H9 (cell line): ENCODE results near the gene MTHFD1L. TPM values are rescaled to one million over a fixed set of nuclear protein-coding genes. Genes with fewer than 3 reads are reported as not detected.

Experiments
- DNase-seq: peaks from one replicate; pipeline ENCODE4 v3.0.0-alpha.2; 2017
- H2AFZ ChIP-seq: one replicate; pipeline ENCODE4 v1.6.1; 2013; ENCODE audit warnings: mild to moderate bottlenecking, low read length, control low read depth, moderate library complexity
- H2AK5ac ChIP-seq: 2 replicates; pipeline ENCODE4 v1.6.1; 2013; ENCODE audit warnings: low read length, control low read depth, mixed read lengths; ENCODE audit not compliant: insufficient read length
- H2BK120ac ChIP-seq: one replicate; pipeline ENCODE4 v1.6.1; 2013; ENCODE audit warnings: low read depth, mild to moderate bottlenecking, low read length, control low read depth, inconsistent platforms; ENCODE audit not compliant: poor library complexity, severe bottlenecking
- H2BK12ac ChIP-seq: 2 replicates; pipeline ENCODE4 v1.6.1; 2013; ENCODE audit warnings: low read length, control low read depth, mixed read lengths, low read depth; ENCODE audit not compliant: insufficient read length
- H2BK15ac ChIP-seq: 2 replicates; pipeline ENCODE4 v1.6.1; 2013; ENCODE audit warnings: low read depth, low read length, control low read depth
- H2BK20ac ChIP-seq: one replicate; pipeline ENCODE4 v1.6.1; 2013; ENCODE audit warnings: low read depth, mild to moderate bottlenecking, low read length, control low read depth, inconsistent platforms; ENCODE audit not compliant: poor library complexity, severe bottlenecking
- H2BK5ac ChIP-seq: 2 replicates; pipeline ENCODE4 v1.6.1; 2013; ENCODE audit warnings: low read length, control low read depth, mixed read lengths; ENCODE audit not compliant: insufficient read length
- H3K14ac ChIP-seq: 2 replicates; pipeline ENCODE4 v1.6.1; 2013; ENCODE audit warnings: low read length, control low read depth; ENCODE audit not compliant: insufficient read depth
- H3K18ac ChIP-seq: 2 replicates; pipeline ENCODE4 v1.6.1; 2013; ENCODE audit warnings: low read depth, mild to moderate bottlenecking, mixed read lengths, low read length, control low read depth; ENCODE audit not compliant: insufficient read length
- H3K23ac ChIP-seq: 2 replicates; pipeline ENCODE4 v1.6.1; 2013; ENCODE audit warnings: low read length, control low read depth, mixed read lengths, low read depth; ENCODE audit not compliant: insufficient read length
- H3K23me2 ChIP-seq: 2 replicates; pipeline ENCODE4 v1.6.1; 2013; ENCODE audit warnings: low read depth, mild to moderate bottlenecking, mixed read lengths, low read length, control low read depth; ENCODE audit not compliant: insufficient read length, poor library complexity, severe bottlenecking
- H3K27ac ChIP-seq: 2 replicates; pipeline ENCODE4 v1.5.1; 2013; ENCODE audit warnings: low read length, control low read depth, mixed read lengths, low read depth; ENCODE audit not compliant: insufficient read length
- H3K27me3 ChIP-seq: 2 replicates; pipeline ENCODE4 v1.6.1; 2013; ENCODE audit warnings: low read length, control low read depth, inconsistent platforms; ENCODE audit not compliant: insufficient read depth
- H3K4ac ChIP-seq: 2 replicates; pipeline ENCODE4 v1.6.1; 2013; ENCODE audit warnings: low read depth, mild to moderate bottlenecking, control low read depth, inconsistent platforms, low read length, moderate library complexity
- H3K4me1 ChIP-seq: 2 replicates; pipeline ENCODE4 v1.6.1; 2013; ENCODE audit warnings: low read length, control low read depth, inconsistent platforms; ENCODE audit not compliant: insufficient read depth
- H3K4me2 ChIP-seq: 2 replicates; pipeline ENCODE4 v1.6.1; 2013; ENCODE audit warnings: low read length, control low read depth, mixed read lengths; ENCODE audit not compliant: insufficient read length, insufficient read depth
- H3K56ac ChIP-seq: 2 replicates; pipeline ENCODE4 v1.6.1; 2013; ENCODE audit warnings: low read depth, mild to moderate bottlenecking, mixed read lengths, low read length, control low read depth; ENCODE audit not compliant: insufficient read length
- H3K79me1 ChIP-seq: 2 replicates; pipeline ENCODE4 v1.6.1; 2013; ENCODE audit warnings: low read depth, mild to moderate bottlenecking, moderate library complexity, low read length, control low read depth, inconsistent platforms; ENCODE audit not compliant: insufficient read depth, poor library complexity, severe bottlenecking
- H3K79me2 ChIP-seq: 2 replicates; pipeline ENCODE4 v1.6.1; 2013; ENCODE audit warnings: low read length, control low read depth, inconsistent platforms; ENCODE audit not compliant: insufficient read depth
- H3K9ac ChIP-seq: 2 replicates; pipeline ENCODE4 v1.6.1; 2013; ENCODE audit warnings: low read length, control low read depth, mixed read lengths; ENCODE audit not compliant: insufficient read length; ENCODE audit errors: extremely low read depth
- H3K9me3 ChIP-seq: one replicate; pipeline ENCODE4 v1.6.1; 2013; ENCODE audit warnings: low read depth, low read length, inconsistent platforms; ENCODE audit not compliant: control insufficient read depth
- H3T11ph ChIP-seq: one replicate; pipeline ENCODE4 v1.6.1; 2013; ENCODE audit warnings: mild to moderate bottlenecking, low read length, control low read depth, inconsistent platforms
- H4K20me1 ChIP-seq: one replicate; pipeline ENCODE4 v1.6.1; 2013; ENCODE audit not compliant: control insufficient read depth, insufficient read length, insufficient read depth
- H4K5ac ChIP-seq: 2 replicates; pipeline ENCODE4 v1.6.1; 2013; ENCODE audit warnings: low read depth, mild to moderate bottlenecking, mixed read lengths, low read length, control low read depth; ENCODE audit not compliant: insufficient read length
- H4K8ac ChIP-seq: replicated peaks from 2 replicates; pipeline ENCODE4 v1.6.1; 2013; ENCODE audit warnings: low read length, control low read depth, mixed read lengths, low read depth; ENCODE audit not compliant: insufficient read length
- H4K91ac ChIP-seq: 2 replicates; pipeline ENCODE4 v1.6.1; 2013; ENCODE audit warnings: low read depth, mild to moderate bottlenecking, moderate library complexity, mixed read lengths, low read length, control low read depth; ENCODE audit not compliant: insufficient read length
- H3K27ac Mint-ChIP-seq, 3 experiments: 2 replicates in 2 of 3; 3 replicates in 1 of 3; pipeline ENCODE4 v1.8.0; 2020 to 2021; ENCODE audit warnings: mixed read lengths in 3 of 3, mild to moderate bottlenecking in 1 of 3, moderate library complexity in 1 of 3
- H3K27me3 Mint-ChIP-seq: 2 replicates; pipeline ENCODE4 v1.8.0; 2021; ENCODE audit warnings: low read depth, mild to moderate bottlenecking, moderate library complexity, mixed read lengths
- H3K36me3 Mint-ChIP-seq, 3 experiments: 2 replicates in 2 of 3; 3 replicates in 1 of 3; pipeline ENCODE4 v1.8.0; 2020 to 2021; ENCODE audit warnings: low read depth in 3 of 3, mixed read lengths in 3 of 3; ENCODE audit not compliant: insufficient read depth in 1 of 3
- H3K4me1 Mint-ChIP-seq, 2 experiments: 2 replicates each; pipeline ENCODE4 v1.8.0; 2020; ENCODE audit warnings: mixed read lengths in 2 of 2
- H3K4me3 Mint-ChIP-seq, 2 experiments: 2 replicates in 1 of 2; 3 replicates in 1 of 2; pipeline ENCODE4 v1.8.0; 2020 to 2021; ENCODE audit warnings: mild to moderate bottlenecking in 2 of 2, mixed read lengths in 2 of 2, moderate library complexity in 1 of 2
- H3K9me3 Mint-ChIP-seq, 2 experiments: 2 replicates in 1 of 2; 3 replicates in 1 of 2; pipeline ENCODE4 v1.8.0; 2020; ENCODE audit warnings: mild to moderate bottlenecking in 2 of 2, mixed read lengths in 2 of 2, moderate library complexity in 1 of 2
- CTCF ChIP-seq: fragments of 200-600 bp; sonication (generic); conservative IDR thresholded peaks from 3 replicates; pipeline ENCODE4 v1.8.0; 2021; ENCODE audit warnings: antibody characterized with exemption, mild to moderate bottlenecking
- WGBS: extraction: QIAGEN DNeasy Blood & Tissue Kit; methylation state at CpG from one replicate; pipeline ENCODE4 v1.1.7; 2013; ENCODE audit warnings: missing lambda C conversion rate, low lambda C conversion rate, mixed read lengths; ENCODE audit not compliant: insufficient read length; ENCODE audit errors: extremely low coverage; 5-methylcytosine and 5-hydroxymethylcytosine counted together
- total RNA-seq: library from RNA; stranded (reverse); gene quantifications from 2 replicates; pipeline ENCODE4 v1.2.1, GENCODE V29; 2021

The MTHFD1L gene
- total RNA-seq, 1 experiment from 2014 or later: 90.2 TPM

GRCh38 chr6:151140767-151141166, 275.3 kb downstream of the MTHFD1L start:
- DNase-seq: no peak
- H4K5ac ChIP-seq: no peak overlapping the region
- no peak overlapping the region for H2BK20ac ChIP-seq
- H2BK5ac ChIP-seq: no peak overlapping the region
- H3K23ac ChIP-seq: no peak overlapping the region
- Mint-ChIP-seq H3K4me1 (peaks cover 22 to 23% of the 10 kb centered on the region in 2 experiments), H3K27me3 (peaks cover 1% of the 10 kb centered on the region; the same call in 1 of the 2 replicates), H3K27ac (no peak overlapping the region), H3K36me3 (no peaks in the 10 kb centered on the region; a peak in 1 of 7 replicates), H3K4me3 (no peak overlapping the region), H3K9me3 (no peaks in the 10 kb centered on the region)
- H3K18ac ChIP-seq: no peak overlapping the region
- no peak overlapping the region for H3T11ph ChIP-seq
- H3K14ac ChIP-seq: no peak overlapping the region
- no peak overlapping the region for H2AK5ac ChIP-seq
- no peaks in the 10 kb centered on the region for H3K79me2 ChIP-seq
- H3K4ac ChIP-seq: no peak overlapping the region
- no peak overlapping the region for H2BK15ac ChIP-seq
- H2BK12ac ChIP-seq: no peak overlapping the region
- no peak overlapping the region for H3K4me2 ChIP-seq
- H2BK120ac ChIP-seq: no peak overlapping the region
- no peaks in the 10 kb centered on the region for H3K79me1 ChIP-seq
- H3K23me2 ChIP-seq: no peaks in the 10 kb centered on the region
- no peaks in the 10 kb centered on the region for H3K27me3 ChIP-seq
- H3K4me1 ChIP-seq: no peaks in the 10 kb centered on the region; the same call in 1 of the 2 replicates
- no peaks in the 10 kb centered on the region for H3K9me3 ChIP-seq
- no peak overlapping the region for H3K27ac ChIP-seq
- no peak for TF ChIP-seq CTCF
- no peak overlapping the region for H3K56ac ChIP-seq
- H3K9ac ChIP-seq: no peak overlapping the region
- H4K8ac ChIP-seq: no peak overlapping the region
- no CpG with 5 or more reads among the region's 3 CpGs for WGBS
- no peak overlapping the region for H4K91ac ChIP-seq
- no peaks in the 10 kb centered on the region for H4K20me1 ChIP-seq
- no peak overlapping the region for H2AFZ ChIP-seq
